H9 (cell line): ENCODE data around the gene DCC. TPM values are rescaled to one million over a fixed set of nuclear protein-coding genes. Genes with fewer than 3 reads are reported as not detected.

ENCODE experiments used
- DNase-seq: peaks from one replicate; pipeline ENCODE4 v3.0.0-alpha.2; 2017
- H2AFZ ChIP-seq: one replicate; pipeline ENCODE4 v1.6.1; 2013; ENCODE audit warnings: mild to moderate bottlenecking, low read length, control low read depth, moderate library complexity
- H2AK5ac ChIP-seq: 2 replicates; pipeline ENCODE4 v1.6.1; 2013; ENCODE audit warnings: low read length, control low read depth, mixed read lengths; ENCODE audit not compliant: insufficient read length
- H2BK120ac ChIP-seq: one replicate; pipeline ENCODE4 v1.6.1; 2013; ENCODE audit warnings: low read depth, mild to moderate bottlenecking, low read length, control low read depth, inconsistent platforms; ENCODE audit not compliant: poor library complexity, severe bottlenecking
- H2BK12ac ChIP-seq: 2 replicates; pipeline ENCODE4 v1.6.1; 2013; ENCODE audit warnings: low read length, control low read depth, mixed read lengths, low read depth; ENCODE audit not compliant: insufficient read length
- H2BK15ac ChIP-seq: 2 replicates; pipeline ENCODE4 v1.6.1; 2013; ENCODE audit warnings: low read depth, low read length, control low read depth
- H2BK20ac ChIP-seq: one replicate; pipeline ENCODE4 v1.6.1; 2013; ENCODE audit warnings: low read depth, mild to moderate bottlenecking, low read length, control low read depth, inconsistent platforms; ENCODE audit not compliant: poor library complexity, severe bottlenecking
- H2BK5ac ChIP-seq: 2 replicates; pipeline ENCODE4 v1.6.1; 2013; ENCODE audit warnings: low read length, control low read depth, mixed read lengths; ENCODE audit not compliant: insufficient read length
- H3K14ac ChIP-seq: 2 replicates; pipeline ENCODE4 v1.6.1; 2013; ENCODE audit warnings: low read length, control low read depth; ENCODE audit not compliant: insufficient read depth
- H3K18ac ChIP-seq: 2 replicates; pipeline ENCODE4 v1.6.1; 2013; ENCODE audit warnings: low read depth, mild to moderate bottlenecking, mixed read lengths, low read length, control low read depth; ENCODE audit not compliant: insufficient read length
- H3K23ac ChIP-seq: 2 replicates; pipeline ENCODE4 v1.6.1; 2013; ENCODE audit warnings: low read length, control low read depth, mixed read lengths, low read depth; ENCODE audit not compliant: insufficient read length
- H3K23me2 ChIP-seq: 2 replicates; pipeline ENCODE4 v1.6.1; 2013; ENCODE audit warnings: low read depth, mild to moderate bottlenecking, mixed read lengths, low read length, control low read depth; ENCODE audit not compliant: insufficient read length, poor library complexity, severe bottlenecking
- H3K27ac ChIP-seq: 2 replicates; pipeline ENCODE4 v1.5.1; 2013; ENCODE audit warnings: low read length, control low read depth, mixed read lengths, low read depth; ENCODE audit not compliant: insufficient read length
- H3K27me3 ChIP-seq: 2 replicates; pipeline ENCODE4 v1.6.1; 2013; ENCODE audit warnings: low read length, control low read depth, inconsistent platforms; ENCODE audit not compliant: insufficient read depth
- H3K4ac ChIP-seq: 2 replicates; pipeline ENCODE4 v1.6.1; 2013; ENCODE audit warnings: low read depth, mild to moderate bottlenecking, control low read depth, inconsistent platforms, low read length, moderate library complexity
- H3K4me1 ChIP-seq: 2 replicates; pipeline ENCODE4 v1.6.1; 2013; ENCODE audit warnings: low read length, control low read depth, inconsistent platforms; ENCODE audit not compliant: insufficient read depth
- H3K4me2 ChIP-seq: 2 replicates; pipeline ENCODE4 v1.6.1; 2013; ENCODE audit warnings: low read length, control low read depth, mixed read lengths; ENCODE audit not compliant: insufficient read length, insufficient read depth
- H3K56ac ChIP-seq: 2 replicates; pipeline ENCODE4 v1.6.1; 2013; ENCODE audit warnings: low read depth, mild to moderate bottlenecking, mixed read lengths, low read length, control low read depth; ENCODE audit not compliant: insufficient read length
- H3K79me1 ChIP-seq: 2 replicates; pipeline ENCODE4 v1.6.1; 2013; ENCODE audit warnings: low read depth, mild to moderate bottlenecking, moderate library complexity, low read length, control low read depth, inconsistent platforms; ENCODE audit not compliant: insufficient read depth, poor library complexity, severe bottlenecking
- H3K79me2 ChIP-seq: 2 replicates; pipeline ENCODE4 v1.6.1; 2013; ENCODE audit warnings: low read length, control low read depth, inconsistent platforms; ENCODE audit not compliant: insufficient read depth
- H3K9ac ChIP-seq: 2 replicates; pipeline ENCODE4 v1.6.1; 2013; ENCODE audit warnings: low read length, control low read depth, mixed read lengths; ENCODE audit not compliant: insufficient read length; ENCODE audit errors: extremely low read depth
- H3K9me3 ChIP-seq: one replicate; pipeline ENCODE4 v1.6.1; 2013; ENCODE audit warnings: low read depth, low read length, inconsistent platforms; ENCODE audit not compliant: control insufficient read depth
- H3T11ph ChIP-seq: one replicate; pipeline ENCODE4 v1.6.1; 2013; ENCODE audit warnings: mild to moderate bottlenecking, low read length, control low read depth, inconsistent platforms
- H4K20me1 ChIP-seq: one replicate; pipeline ENCODE4 v1.6.1; 2013; ENCODE audit not compliant: control insufficient read depth, insufficient read length, insufficient read depth
- H4K5ac ChIP-seq: 2 replicates; pipeline ENCODE4 v1.6.1; 2013; ENCODE audit warnings: low read depth, mild to moderate bottlenecking, mixed read lengths, low read length, control low read depth; ENCODE audit not compliant: insufficient read length
- H4K8ac ChIP-seq: replicated peaks from 2 replicates; pipeline ENCODE4 v1.6.1; 2013; ENCODE audit warnings: low read length, control low read depth, mixed read lengths, low read depth; ENCODE audit not compliant: insufficient read length
- H4K91ac ChIP-seq: 2 replicates; pipeline ENCODE4 v1.6.1; 2013; ENCODE audit warnings: low read depth, mild to moderate bottlenecking, moderate library complexity, mixed read lengths, low read length, control low read depth; ENCODE audit not compliant: insufficient read length
- H3K27ac Mint-ChIP-seq, 3 experiments: 2 replicates in 2 of 3; 3 replicates in 1 of 3; pipeline ENCODE4 v1.8.0; 2020 to 2021; ENCODE audit warnings: mixed read lengths in 3 of 3, mild to moderate bottlenecking in 1 of 3, moderate library complexity in 1 of 3
- H3K27me3 Mint-ChIP-seq: 2 replicates; pipeline ENCODE4 v1.8.0; 2021; ENCODE audit warnings: low read depth, mild to moderate bottlenecking, moderate library complexity, mixed read lengths
- H3K36me3 Mint-ChIP-seq, 3 experiments: 2 replicates in 2 of 3; 3 replicates in 1 of 3; pipeline ENCODE4 v1.8.0; 2020 to 2021; ENCODE audit warnings: low read depth in 3 of 3, mixed read lengths in 3 of 3; ENCODE audit not compliant: insufficient read depth in 1 of 3
- H3K4me1 Mint-ChIP-seq, 2 experiments: 2 replicates each; pipeline ENCODE4 v1.8.0; 2020; ENCODE audit warnings: mixed read lengths in 2 of 2
- H3K4me3 Mint-ChIP-seq, 2 experiments: 2 replicates in 1 of 2; 3 replicates in 1 of 2; pipeline ENCODE4 v1.8.0; 2020 to 2021; ENCODE audit warnings: mild to moderate bottlenecking in 2 of 2, mixed read lengths in 2 of 2, moderate library complexity in 1 of 2
- H3K9me3 Mint-ChIP-seq, 2 experiments: 2 replicates in 1 of 2; 3 replicates in 1 of 2; pipeline ENCODE4 v1.8.0; 2020; ENCODE audit warnings: mild to moderate bottlenecking in 2 of 2, mixed read lengths in 2 of 2, moderate library complexity in 1 of 2
- WGBS: extraction: QIAGEN DNeasy Blood & Tissue Kit; methylation state at CpG from one replicate; pipeline ENCODE4 v1.1.7; 2013; ENCODE audit warnings: missing lambda C conversion rate, low lambda C conversion rate, mixed read lengths; ENCODE audit not compliant: insufficient read length; ENCODE audit errors: extremely low coverage; 5-methylcytosine and 5-hydroxymethylcytosine counted together
- total RNA-seq: library from RNA; stranded (reverse); gene quantifications from 2 replicates; pipeline ENCODE4 v1.2.1, GENCODE V29; 2021
- TF ChIP-seq, protein P1 (sequence below): fragments of 200-600 bp; sonication (generic); conservative IDR thresholded peaks from 3 replicates; pipeline ENCODE4 v1.8.0; 2021; ENCODE audit warnings: antibody characterized with exemption, mild to moderate bottlenecking

Gene DCC
- total RNA-seq, 1 experiment from 2014 or later, result 0.35 TPM

DNA sequence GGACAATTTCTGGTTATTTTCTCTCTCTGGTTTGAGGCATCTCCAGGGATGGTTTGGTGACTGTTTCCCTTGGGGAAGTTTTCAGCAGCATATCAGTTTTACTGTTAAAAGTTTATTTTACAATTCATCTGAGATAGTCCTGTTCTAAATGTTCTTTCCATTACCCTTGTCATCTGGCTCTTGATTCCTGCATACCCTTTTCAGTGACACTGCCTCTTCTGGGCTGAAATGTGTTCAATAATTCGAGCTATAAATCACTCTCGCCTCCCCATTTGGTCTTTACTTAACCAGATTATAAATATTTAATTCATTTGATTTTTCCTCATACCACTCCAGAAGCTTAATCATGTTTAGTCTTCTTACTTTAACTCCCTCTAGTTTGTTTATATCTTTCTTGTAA, 9.5 kb downstream of the DCC start:
- H2BK15ac ChIP-seq, result no peak overlapping the region
- no peaks in the 10 kb centered on the region for H3K27me3 Mint-ChIP-seq
- no peak overlapping the region for H2AK5ac ChIP-seq
- no peak overlapping the region for H2BK120ac ChIP-seq
- H3K14ac ChIP-seq, result no peak overlapping the region
- H3K9me3 ChIP-seq, result no peaks in the 10 kb centered on the region
- no peak overlapping the region for H3K27ac ChIP-seq
- no peak overlapping the region for H3K18ac ChIP-seq
- no peak overlapping the region for H3K23ac ChIP-seq
- TF ChIP-seq, protein P1, sequence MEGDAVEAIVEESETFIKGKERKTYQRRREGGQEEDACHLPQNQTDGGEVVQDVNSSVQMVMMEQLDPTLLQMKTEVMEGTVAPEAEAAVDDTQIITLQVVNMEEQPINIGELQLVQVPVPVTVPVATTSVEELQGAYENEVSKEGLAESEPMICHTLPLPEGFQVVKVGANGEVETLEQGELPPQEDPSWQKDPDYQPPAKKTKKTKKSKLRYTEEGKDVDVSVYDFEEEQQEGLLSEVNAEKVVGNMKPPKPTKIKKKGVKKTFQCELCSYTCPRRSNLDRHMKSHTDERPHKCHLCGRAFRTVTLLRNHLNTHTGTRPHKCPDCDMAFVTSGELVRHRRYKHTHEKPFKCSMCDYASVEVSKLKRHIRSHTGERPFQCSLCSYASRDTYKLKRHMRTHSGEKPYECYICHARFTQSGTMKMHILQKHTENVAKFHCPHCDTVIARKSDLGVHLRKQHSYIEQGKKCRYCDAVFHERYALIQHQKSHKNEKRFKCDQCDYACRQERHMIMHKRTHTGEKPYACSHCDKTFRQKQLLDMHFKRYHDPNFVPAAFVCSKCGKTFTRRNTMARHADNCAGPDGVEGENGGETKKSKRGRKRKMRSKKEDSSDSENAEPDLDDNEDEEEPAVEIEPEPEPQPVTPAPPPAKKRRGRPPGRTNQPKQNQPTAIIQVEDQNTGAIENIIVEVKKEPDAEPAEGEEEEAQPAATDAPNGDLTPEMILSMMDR, result no peak
- no peak for DNase-seq
- no peaks in the 10 kb centered on the region for H3K27me3 ChIP-seq
- no peak overlapping the region for H3K27ac Mint-ChIP-seq
- H4K91ac ChIP-seq, result no peak overlapping the region
- H3K4me1 Mint-ChIP-seq, result 0 out of 4 replicates have a peak, but pooled peaks cover 2 to 3% of the 10 kb centered on the region in 2 experiments
- H3K9me3 Mint-ChIP-seq, result no peaks in the 10 kb centered on the region
- H2BK5ac ChIP-seq, result no peak overlapping the region
- no peak overlapping the region for H2BK12ac ChIP-seq
- H3K4me3 Mint-ChIP-seq, result no peak overlapping the region
- H4K20me1 ChIP-seq, result no peaks in the 10 kb centered on the region
- H3K9ac ChIP-seq, result no peak overlapping the region
- H2AFZ ChIP-seq, result no peak overlapping the region
- H3K4ac ChIP-seq, result no peak overlapping the region
- no peaks in the 10 kb centered on the region for H3K79me2 ChIP-seq
- H3K56ac ChIP-seq, result no peak overlapping the region
- peaks cover 0 to 2% (median 0%) of the 10 kb centered on the region in 3 experiments; a peak in 1 of 7 replicates for H3K36me3 Mint-ChIP-seq
- no peaks in the 10 kb centered on the region for H3K4me1 ChIP-seq
- no peaks in the 10 kb centered on the region for H3K79me1 ChIP-seq
- no peak overlapping the region for H3K4me2 ChIP-seq
- no peak overlapping the region for H4K8ac ChIP-seq
- no peaks in the 10 kb centered on the region for H3K23me2 ChIP-seq
- H2BK20ac ChIP-seq, result no peak overlapping the region
- no peak overlapping the region for H4K5ac ChIP-seq
- no CpG with 5 or more reads among the region's 2 CpGs for WGBS
- H3T11ph ChIP-seq, result no peak overlapping the region
